Measurements from ENCODE around the gene CENPM.

The CENPM gene

GRCh38 chr22:41946629-41947423 lies at the start of gene CENPM:
CENPM (minus strand) TSS chr22:41947152; CDS start chr22:41947076, 76 bp downstream.
- DNase-seq: peak; percentile 98

- no peak for DNase-seq
Observed at GRCh38 chr22:41995211-41995610, 48.3 kb upstream of the CENPM start.

- DNase-seq: peak; percentile 21
Observed at GRCh38 chr22:41992496-41992895, 45.5 kb upstream of the CENPM start.

DNA sequence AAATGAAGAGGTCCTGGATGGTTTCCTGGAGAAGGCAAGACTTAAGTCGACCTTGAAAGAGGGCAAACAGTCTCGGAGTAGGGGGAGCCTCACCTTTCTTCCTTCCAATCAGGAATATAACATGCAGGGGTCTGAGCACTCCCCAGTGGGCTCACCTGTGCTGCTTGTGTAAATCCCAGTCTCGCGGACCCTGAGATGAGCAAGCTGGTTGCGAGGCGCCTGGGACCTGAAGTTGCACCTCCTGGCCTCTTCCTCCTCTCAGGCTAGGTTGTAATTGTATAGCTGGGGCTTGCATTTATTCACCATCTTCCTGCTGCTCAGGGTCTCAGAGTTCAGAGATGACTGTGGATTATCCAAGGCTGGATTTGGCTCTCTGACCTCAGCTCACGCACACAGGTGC lies 44.2 kb upstream of the CENPM start:
- DNase-seq: no peak

DNA sequence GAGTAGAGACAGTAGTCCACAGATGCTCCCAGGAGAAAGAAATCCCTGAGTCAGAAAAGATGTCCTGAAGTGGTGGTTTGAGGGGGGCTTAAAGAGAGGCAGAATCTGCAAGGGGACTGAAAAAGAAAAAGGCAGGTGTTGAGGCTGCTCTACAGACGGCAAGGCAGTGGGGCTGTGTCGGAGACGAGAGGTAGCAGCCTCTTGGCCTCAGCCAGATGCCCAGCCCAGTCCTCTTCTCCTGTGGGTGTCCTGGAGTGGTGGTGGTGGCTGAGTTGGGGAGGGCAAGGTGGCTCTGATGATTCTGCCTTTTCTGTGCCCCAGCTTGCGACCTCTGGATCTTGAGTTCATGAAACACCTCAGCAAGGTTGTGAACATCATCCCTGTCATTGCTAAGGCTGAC lies 42.3 kb upstream of the CENPM start:
- DNase-seq: no peak

GRCh38 chr22:41987276-41987675 lies 40.3 kb upstream of the CENPM start:
- DNase-seq: no peak

DNA sequence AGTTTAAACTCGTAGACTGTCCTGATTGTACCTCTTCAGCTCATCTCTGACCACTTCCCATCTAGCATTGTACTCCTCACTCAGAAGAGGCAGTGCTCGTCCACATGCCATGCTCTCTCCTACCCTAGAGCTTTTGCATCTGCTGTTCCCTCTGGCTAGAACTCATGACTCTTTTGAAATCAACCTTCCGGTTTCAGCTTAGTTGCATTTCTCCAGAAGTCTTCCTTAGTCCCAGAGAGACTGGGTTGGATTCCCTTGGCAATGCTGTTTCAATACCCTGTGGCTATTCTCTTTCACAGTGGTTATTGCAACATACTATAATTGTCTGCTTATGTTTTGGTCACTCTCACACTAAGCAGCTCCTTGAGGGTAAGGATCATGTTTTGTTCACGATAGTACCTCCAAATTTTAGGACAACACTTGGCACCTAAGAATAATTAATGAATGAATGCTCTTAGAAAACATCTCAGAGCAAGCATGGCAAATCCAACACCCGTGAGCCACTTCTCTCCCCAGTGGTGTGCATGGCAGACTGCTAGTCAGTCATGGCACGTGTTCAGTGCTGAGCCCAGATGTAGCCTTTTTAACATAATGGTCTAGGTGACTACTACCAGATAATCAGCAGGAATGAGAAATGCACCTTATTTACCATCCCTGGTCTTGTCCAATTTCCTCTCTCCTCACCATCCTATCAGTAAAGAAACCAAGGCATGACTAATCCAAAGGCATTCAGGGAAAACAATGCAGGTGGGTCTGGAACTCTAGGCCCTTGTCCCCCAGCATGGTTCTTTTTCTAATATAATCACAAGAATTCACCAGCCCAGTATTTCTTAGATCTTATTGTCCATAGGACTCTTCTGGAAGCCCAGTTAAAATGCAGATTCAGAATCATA lies 36.8 kb upstream of the CENPM start:
- DNase-seq: no peak

GRCh38 chr22:41982865-41983264 lies 35.9 kb upstream of the CENPM start:
- no peak for DNase-seq

DNA sequence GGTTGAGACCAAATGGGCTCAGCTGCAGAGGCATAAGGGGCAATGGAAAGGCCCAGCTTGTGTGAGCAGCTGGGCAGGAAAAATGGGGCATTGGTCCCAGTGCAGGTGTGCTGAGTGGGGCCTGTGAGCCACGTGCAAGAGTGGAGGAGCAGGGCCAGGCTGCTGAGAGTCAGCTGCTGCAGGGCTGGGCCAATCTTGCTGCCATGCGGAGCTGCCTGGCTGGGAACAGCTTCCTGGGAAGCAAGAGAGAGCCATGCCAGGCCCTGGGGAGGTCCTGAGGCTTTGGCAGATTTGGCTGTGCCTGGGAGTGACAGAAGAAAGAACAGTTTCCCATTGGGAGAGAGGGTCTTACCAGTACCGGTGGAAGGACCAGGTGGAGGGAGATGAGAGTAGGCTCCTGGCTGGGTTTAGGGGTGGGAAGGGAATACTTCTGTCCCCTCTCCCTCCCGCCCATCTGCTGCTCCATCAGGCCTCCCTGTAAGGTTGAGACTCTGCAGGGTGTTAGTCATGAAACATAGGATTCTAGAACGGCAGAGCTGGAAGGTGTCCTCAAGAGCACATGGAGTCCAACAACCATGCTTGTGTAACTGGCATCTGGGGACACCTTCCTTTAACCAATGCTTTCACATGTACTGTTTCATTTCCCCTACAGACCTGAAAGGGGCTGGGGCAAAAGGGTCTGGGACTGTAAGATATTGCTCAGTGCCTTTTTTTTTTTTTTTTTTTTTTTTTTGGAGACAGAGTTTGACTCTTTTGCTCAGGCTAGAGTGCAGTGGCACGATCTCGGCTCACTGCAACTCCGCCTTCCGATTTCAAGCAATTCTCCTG lies 32.7 kb upstream of the CENPM start:
- no peak for DNase-seq

- DNase-seq: no peak
Observed at GRCh38 chr22:41978732-41979131, 31.8 kb upstream of the CENPM start.

DNA sequence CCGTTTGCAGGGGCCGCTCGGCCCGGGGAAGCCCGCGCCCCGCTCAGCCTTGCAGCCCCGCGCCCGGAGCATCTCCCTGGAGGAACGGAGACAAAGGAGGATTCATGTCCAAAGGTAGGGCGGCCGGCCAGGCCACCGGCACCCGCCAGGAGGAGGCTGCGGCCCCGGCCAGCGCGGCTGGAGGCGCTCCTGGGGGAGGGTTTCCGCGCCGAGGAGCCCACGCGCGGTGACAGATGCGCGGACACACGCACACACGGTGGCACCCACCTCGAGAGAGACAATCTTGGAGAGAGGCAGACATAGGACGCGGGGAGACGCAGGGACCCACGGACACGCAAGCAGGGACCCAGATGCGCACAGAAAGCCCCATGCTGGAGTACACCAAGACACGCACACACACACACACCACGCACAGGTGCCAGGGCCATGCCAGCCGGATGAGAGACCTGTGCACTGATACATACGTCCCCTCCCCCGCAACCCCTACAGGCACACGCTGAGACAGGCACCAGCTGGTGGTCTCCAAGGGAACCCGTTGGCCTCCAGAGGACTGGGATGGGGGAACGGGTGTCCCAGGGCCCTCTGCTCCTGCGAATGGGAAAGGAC lies 30.1 kb upstream of the CENPM start:
- no peak for DNase-seq

- peak; percentile 74 for DNase-seq
Observed at GRCh38 chr22:41976070-41976901, 29.3 kb upstream of the CENPM start.

- no peak for DNase-seq
Observed at GRCh38 chr22:41975299-41976069, 28.5 kb upstream of the CENPM start.

- DNase-seq: no peak
Observed at GRCh38 chr22:41974691-41975290, 27.8 kb upstream of the CENPM start.

DNA sequence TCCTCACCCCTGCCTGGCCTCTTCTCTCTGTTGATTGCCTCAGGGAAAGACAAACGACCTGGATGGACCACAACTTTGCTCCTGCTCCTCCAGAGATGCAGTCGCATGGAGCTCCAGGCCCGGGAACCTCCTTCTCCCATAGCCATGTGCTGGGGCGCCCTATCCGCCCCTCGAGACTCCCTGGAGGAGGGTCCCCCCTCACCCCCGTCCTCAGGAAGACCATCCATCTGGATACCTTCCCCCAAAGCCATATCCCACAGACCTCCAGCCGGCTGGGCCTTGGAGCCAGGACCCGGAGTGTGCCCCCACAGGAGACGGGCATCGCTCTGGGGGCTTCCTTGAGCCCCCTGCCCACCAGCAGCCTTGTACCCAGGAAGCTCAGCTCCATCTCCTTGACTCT lies 24.5 kb upstream of the CENPM start:
- no peak for DNase-seq

- no peak for DNase-seq
Observed at GRCh38 chr22:41970601-41971000, 23.6 kb upstream of the CENPM start.

- no peak for DNase-seq
Observed at GRCh38 chr22:41969110-41969646, 22.2 kb upstream of the CENPM start, which contains the start of gene SEPTIN3. SEPTIN3 (plus strand) TSS chr22:41969443; CDS start chr22:41971493, 2,050 bp downstream.

DNA sequence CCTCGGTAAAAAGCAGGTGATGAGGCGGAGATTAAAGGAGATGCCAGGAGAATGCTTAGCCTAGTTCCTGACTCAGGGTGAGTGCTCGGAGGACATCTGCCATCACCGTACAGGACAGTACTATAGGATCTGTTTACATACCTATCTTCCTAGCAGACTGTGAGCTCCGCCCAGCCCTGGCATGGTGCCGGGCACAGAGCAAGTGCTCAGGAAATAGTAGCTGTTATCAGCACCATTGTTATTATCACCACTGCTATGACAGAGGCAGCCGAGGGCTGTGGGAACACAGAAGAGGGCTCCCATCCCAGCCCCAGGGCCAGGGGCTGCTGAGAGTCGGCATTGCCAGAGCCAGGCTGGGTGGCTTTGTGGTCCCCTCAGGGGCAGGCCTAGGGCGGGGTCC lies 21.6 kb upstream of the CENPM start:
- no peak for DNase-seq

- no peak for DNase-seq
Observed at GRCh38 chr22:41966607-41967240, 19.8 kb upstream of the CENPM start.

DNA sequence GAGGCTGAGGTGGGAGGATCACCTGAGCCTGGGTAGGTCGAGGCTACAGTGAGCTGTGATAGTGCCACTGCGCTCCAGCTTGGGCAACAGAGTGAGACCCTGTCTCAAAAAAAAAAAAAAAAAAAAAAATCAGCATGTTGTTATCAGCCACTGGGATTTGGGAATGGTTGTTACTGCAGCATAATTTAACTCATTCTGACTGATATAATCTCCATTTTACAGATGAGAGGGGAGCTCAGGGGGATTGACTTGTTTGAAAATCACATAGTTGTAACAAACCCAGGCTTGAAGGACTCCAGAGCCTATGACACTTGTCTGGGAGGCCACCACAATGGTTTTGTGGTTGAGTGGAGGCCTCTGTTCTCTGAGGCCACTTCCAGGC lies 19.3 kb upstream of the CENPM start:
- no peak for DNase-seq
